Karpas-422 (cell line): ENCODE data around the gene SAMSN1. TPM values are rescaled to one million over a fixed set of nuclear protein-coding genes. Genes with fewer than 3 reads are reported as not detected.

Source experiments
- DNase-seq: peaks from one replicate; pipeline ENCODE4 v3.0.0-alpha.2; 2015
- H2AFZ ChIP-seq: fragments of 200-600 bp; sonication (generic); 2 replicates; pipeline ENCODE4 v1.6.1; 2014; ENCODE audit warnings: antibody characterized with exemption, low read length, mixed read lengths
- H3K27ac ChIP-seq: fragments of 200-600 bp; sonication (generic); 2 replicates; pipeline ENCODE4 v1.5.1; 2014; ENCODE audit warnings: mild to moderate bottlenecking, low read length, moderate library complexity
- H3K27me3 ChIP-seq: fragments of 200-600 bp; sonication (generic); 2 replicates; pipeline ENCODE4 v1.6.1; 2014; ENCODE audit warnings: low read length, mixed read lengths
- H3K36me3 ChIP-seq: fragments of 200-600 bp; sonication (generic); 2 replicates; pipeline ENCODE4 v1.6.1; 2014; ENCODE audit warnings: low read length, mixed read lengths; ENCODE audit not compliant: insufficient read depth
- H3K4me1 ChIP-seq: fragments of 200-600 bp; sonication (generic); 2 replicates; pipeline ENCODE4 v1.6.1; 2014; ENCODE audit warnings: mild to moderate bottlenecking, low read length, mixed read lengths
- H3K4me2 ChIP-seq: fragments of 200-600 bp; sonication (generic); 2 replicates; pipeline ENCODE4 v1.6.1; 2014; ENCODE audit warnings: low read length, low read depth, mild to moderate bottlenecking; ENCODE audit not compliant: poor library complexity, severe bottlenecking
- H3K4me3 ChIP-seq: fragments of 200-600 bp; sonication (generic); 2 replicates; pipeline ENCODE4 v1.5.1; 2014; ENCODE audit warnings: mild to moderate bottlenecking, antibody characterized with exemption, low read length, mixed read lengths
- H3K79me2 ChIP-seq: fragments of 200-600 bp; sonication (generic); 2 replicates; pipeline ENCODE4 v1.6.1; 2014; ENCODE audit warnings: mild to moderate bottlenecking, low read length, mixed read lengths
- H3K9ac ChIP-seq: fragments of 200-600 bp; sonication (generic); 2 replicates; pipeline ENCODE4 v1.6.0; 2014; ENCODE audit warnings: low read length
- H3K9me2 ChIP-seq: fragments of 200-600 bp; sonication (generic), shearing (Covaris generic); replicated peaks from 2 replicates; pipeline ENCODE4 v1.6.0; 2014; ENCODE audit warnings: mild to moderate bottlenecking, low read length, moderate library complexity; ENCODE audit not compliant: insufficient read depth
- H3K9me3 ChIP-seq: fragments of 300-700, 200-600 bp; sonication (generic); 2 replicates; pipeline ENCODE4 v1.6.1; 2014; ENCODE audit warnings: low read length, mixed read lengths
- H4K20me1 ChIP-seq: fragments of 200-600 bp; sonication (generic); 2 replicates; pipeline ENCODE4 v1.6.1; 2014; ENCODE audit warnings: mild to moderate bottlenecking, antibody characterized with exemption, low read length, low read depth; ENCODE audit not compliant: insufficient read depth
- total RNA-seq: library from RNA; depleted of rRNA; stranded (reverse); fragments of >200 nt; shearing (Covaris generic); gene quantifications from 2 replicates; pipeline ENCODE4 v1.2.3, GENCODE V29; 2014; ENCODE audit warnings: low replicate concordance

SAMSN1 gene
- total RNA-seq, 1 experiment from 2014 or later = not detected

DNA sequence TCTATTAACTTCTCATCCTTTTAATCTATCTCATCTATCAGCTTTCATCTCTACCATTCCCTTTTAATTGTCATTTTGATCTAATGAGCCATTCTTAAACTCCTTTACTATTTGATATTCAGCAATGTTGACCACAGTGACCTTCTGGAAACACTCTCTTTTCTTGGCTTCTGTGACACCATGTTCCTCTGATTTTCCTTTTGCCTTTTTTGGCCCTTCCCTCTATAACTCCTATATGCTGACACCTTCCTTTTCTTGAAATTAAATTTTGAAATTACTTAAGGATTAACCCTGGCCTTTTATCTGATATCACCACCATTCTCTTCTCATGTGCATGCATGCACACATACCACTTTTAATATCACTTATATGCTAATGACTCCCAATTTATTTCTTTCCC is 41.2 kb upstream of the SAMSN1 start:
- Histone ChIP-seq H3K4me3 (no peak overlapping the region), H3K9me3 (no peaks in the 10 kb centered on the region; the same call in 1 of the 2 replicates), H2AFZ (no peak overlapping the region), H3K4me1 (no peaks in the 10 kb centered on the region), H3K9me2 (no peaks in the 10 kb centered on the region; the same call in 1 of the 2 replicates), H3K27ac (no peak overlapping the region), H3K36me3 (no peaks in the 10 kb centered on the region), H3K9ac (no peak overlapping the region), H3K27me3 (no peaks in the 10 kb centered on the region), H4K20me1 (no peaks in the 10 kb centered on the region), H3K4me2 (no peak overlapping the region), H3K79me2 (no peaks in the 10 kb centered on the region)
- DNase-seq = no peak

- H2AFZ ChIP-seq = no peak overlapping the region
- H3K4me1 ChIP-seq = no peaks in the 10 kb centered on the region
- H3K9me3 ChIP-seq = peaks cover 6% of the 10 kb centered on the region; the same call in 1 of the 2 replicates
- DNase-seq = no peak
- H4K20me1 ChIP-seq = no peaks in the 10 kb centered on the region
- H3K4me2 ChIP-seq = no peak overlapping the region
- H3K9me2 ChIP-seq = no peaks in the 10 kb centered on the region; the same call in 1 of the 2 replicates
- no peaks in the 10 kb centered on the region for H3K27me3 ChIP-seq
- H3K9ac ChIP-seq = no peak overlapping the region
- no peaks in the 10 kb centered on the region for H3K79me2 ChIP-seq
- no peak overlapping the region for H3K4me3 ChIP-seq
- H3K36me3 ChIP-seq = no peaks in the 10 kb centered on the region
- no peak overlapping the region for H3K27ac ChIP-seq
Measured at GRCh38 chr21:14585122-14585521, 39.0 kb upstream of the SAMSN1 start.

GRCh38 chr21:14584357-14585095 is 38.4 kb upstream of the SAMSN1 start:
- no peak overlapping the region for H2AFZ ChIP-seq
- H3K27ac ChIP-seq = no peak overlapping the region
- no peaks in the 10 kb centered on the region for H4K20me1 ChIP-seq

GRCh38 chr21:14583629-14584255 is 37.6 kb upstream of the SAMSN1 start:
- Histone ChIP-seq H3K9me3 (0 out of 2 replicates have a peak, but pooled peaks cover 6% of the 10 kb centered on the region), H3K27ac (no peak overlapping the region), H3K79me2 (no peaks in the 10 kb centered on the region), H3K9ac (no peak overlapping the region), H3K27me3 (no peaks in the 10 kb centered on the region), H3K36me3 (no peaks in the 10 kb centered on the region), H3K4me1 (no peaks in the 10 kb centered on the region), H2AFZ (no peak overlapping the region), H3K4me2 (no peak overlapping the region), H3K4me3 (no peak overlapping the region), H4K20me1 (no peaks in the 10 kb centered on the region), H3K9me2 (no peaks in the 10 kb centered on the region; the same call in 1 of the 2 replicates)
- DNase-seq = no peak

More at GRCh38 chr21:14584357-14585095, 38.4 kb upstream of the SAMSN1 start:
- H3K4me1 ChIP-seq = no peaks in the 10 kb centered on the region
- no peaks in the 10 kb centered on the region for H3K27me3 ChIP-seq
- no peaks in the 10 kb centered on the region for H3K36me3 ChIP-seq
- H3K4me3 ChIP-seq = no peak overlapping the region
- no peak for DNase-seq
- no peak overlapping the region for H3K4me2 ChIP-seq
- H3K9ac ChIP-seq = no peak overlapping the region
- H3K9me3 ChIP-seq = peaks cover 6% of the 10 kb centered on the region; the same call in 1 of the 2 replicates
- no peaks in the 10 kb centered on the region for H3K79me2 ChIP-seq
- H3K9me2 ChIP-seq = no peaks in the 10 kb centered on the region; the same call in 1 of the 2 replicates

GRCh38 chr21:14582934-14583628 is 37.0 kb upstream of the SAMSN1 start:
- Histone ChIP-seq H3K36me3 (no peaks in the 10 kb centered on the region), H4K20me1 (no peaks in the 10 kb centered on the region), H3K9me2 (no peaks in the 10 kb centered on the region; the same call in 1 of the 2 replicates), H3K9me3 (peaks cover 7% of the 10 kb centered on the region; the same call in 1 of the 2 replicates), H2AFZ (no peak overlapping the region), H3K27ac (no peak overlapping the region), H3K4me1 (no peaks in the 10 kb centered on the region), H3K9ac (no peak overlapping the region), H3K4me2 (no peak overlapping the region), H3K4me3 (no peak overlapping the region), H3K27me3 (no peaks in the 10 kb centered on the region), H3K79me2 (no peaks in the 10 kb centered on the region)
- no peak for DNase-seq

DNA sequence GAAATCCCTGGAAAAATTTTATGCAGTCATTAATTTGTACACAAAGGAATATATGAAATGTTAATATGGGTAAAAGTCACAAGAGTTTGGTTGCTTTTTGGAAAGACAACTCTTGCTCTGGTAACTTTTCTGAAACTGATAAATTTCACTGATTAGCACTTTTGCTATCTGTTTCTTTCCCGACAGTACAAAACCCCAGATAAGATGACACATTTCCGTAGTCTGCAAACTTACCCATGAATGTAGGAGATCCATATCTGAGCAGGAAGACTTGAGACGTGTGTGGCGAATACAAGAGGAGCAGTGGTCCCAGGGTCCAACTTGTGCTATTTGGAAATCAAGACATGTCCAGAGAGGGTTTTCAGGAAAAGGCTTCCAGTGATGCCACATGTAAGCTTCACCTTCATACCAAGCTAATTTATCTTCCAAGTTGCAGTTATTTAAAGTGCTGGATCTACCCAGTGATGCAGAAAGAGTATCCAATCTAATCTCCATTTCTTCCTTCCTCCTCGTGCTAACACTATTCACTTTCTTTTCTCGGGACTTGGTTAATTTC is 35.9 kb upstream of the SAMSN1 start:
- H4K20me1 ChIP-seq = no peaks in the 10 kb centered on the region
- H3K4me3 ChIP-seq = no peak overlapping the region
- H3K4me2 ChIP-seq = no peak overlapping the region
- H3K27ac ChIP-seq = no peak overlapping the region
- peaks cover 14% of the 10 kb centered on the region; the same call in 1 of the 2 replicates for H3K9me3 ChIP-seq
- H3K4me1 ChIP-seq = no peaks in the 10 kb centered on the region
- H3K9me2 ChIP-seq = no peaks in the 10 kb centered on the region; the same call in 1 of the 2 replicates
- no peak overlapping the region for H2AFZ ChIP-seq
- H3K79me2 ChIP-seq = no peaks in the 10 kb centered on the region
- no peaks in the 10 kb centered on the region for H3K27me3 ChIP-seq
- H3K36me3 ChIP-seq = no peaks in the 10 kb centered on the region
- no peak for DNase-seq
- H3K9ac ChIP-seq = no peak overlapping the region

- Histone ChIP-seq H3K36me3 (no peaks in the 10 kb centered on the region), H2AFZ (no peak overlapping the region), H3K4me3 (no peak overlapping the region), H3K4me2 (no peak overlapping the region), H3K79me2 (no peaks in the 10 kb centered on the region), H3K9me2 (no peaks in the 10 kb centered on the region), H3K27me3 (no peaks in the 10 kb centered on the region), H4K20me1 (no peaks in the 10 kb centered on the region), H3K9ac (no peak overlapping the region), H3K4me1 (no peaks in the 10 kb centered on the region), H3K9me3 (peaks cover 11% of the 10 kb centered on the region), H3K27ac (no peak overlapping the region)
- no peak for DNase-seq
Measured at GRCh38 chr21:14573244-14573643, 27.1 kb upstream of the SAMSN1 start.
